DND-41 (cell line): ENCODE results near the gene EXOSC2.

Source experiments
- ATAC-seq: fragments of 200-7000 bp; cut with Tn5 transposase; 3 replicates; pipeline ENCODE4 v1.9.1; 2021; ENCODE audit warnings: low read depth; ENCODE audit not compliant: insufficient read depth
- DNase-seq: peaks from one replicate; pipeline ENCODE4 v3.0.0-alpha.2; 2020
- H2AFZ ChIP-seq: 2 replicates; pipeline ENCODE4 v1.6.0; 2012; ENCODE audit warnings: low read depth, low read length
- H3K27ac ChIP-seq: 2 replicates; pipeline ENCODE4 v1.5.1; 2012; ENCODE audit warnings: low read length, inconsistent platforms
- H3K27me3 ChIP-seq: fragments of 200-600 bp; sonication (generic); 2 replicates; pipeline ENCODE4 v1.6.0; 2012; ENCODE audit warnings: low read length, mild to moderate bottlenecking, inconsistent platforms; ENCODE audit not compliant: insufficient read depth, poor library complexity
- H3K36me3 ChIP-seq: 2 replicates; pipeline ENCODE4 v1.5.1; 2012; ENCODE audit warnings: low read length, inconsistent platforms; ENCODE audit not compliant: insufficient read depth
- H3K4me1 ChIP-seq: 2 replicates; pipeline ENCODE4 v1.5.1; 2012; ENCODE audit warnings: mild to moderate bottlenecking, low read length; ENCODE audit not compliant: insufficient read depth
- H3K4me2 ChIP-seq: 2 replicates; pipeline ENCODE4 v1.6.0; 2012; ENCODE audit warnings: mild to moderate bottlenecking, moderate library complexity, low read length, inconsistent platforms; ENCODE audit not compliant: insufficient read depth
- H3K4me3 ChIP-seq, 2 experiments: fragments of 200-600 bp in 1 of 2; shearing (Covaris generic) in 1 of 2; 2 replicates each; pipeline ENCODE4 v1.5.1; 2012 to 2016; ENCODE audit warnings: inconsistent platforms in 2 of 2, low read length in 2 of 2, mild to moderate bottlenecking in 2 of 2, low read depth in 1 of 2, moderate library complexity in 1 of 2
- H3K79me2 ChIP-seq: 2 replicates; pipeline ENCODE4 v1.6.0; 2012; ENCODE audit warnings: low read length, inconsistent platforms; ENCODE audit not compliant: insufficient read depth
- H3K9ac ChIP-seq: 2 replicates; pipeline ENCODE4 v1.6.0; 2012; ENCODE audit warnings: low read depth, mild to moderate bottlenecking, inconsistent platforms, low read length, moderate library complexity
- H3K9me3 ChIP-seq: 2 replicates; pipeline ENCODE4 v1.5.1; 2012; ENCODE audit warnings: low read length, moderate library complexity, mild to moderate bottlenecking, inconsistent platforms; ENCODE audit not compliant: insufficient read depth, severe bottlenecking
- H4K20me1 ChIP-seq: 2 replicates; pipeline ENCODE4 v1.6.0; 2012; ENCODE audit warnings: low read length; ENCODE audit not compliant: insufficient read depth
- EZH2 ChIP-seq: IDR thresholded peaks from 3 replicates; pipeline ENCODE4 v1.6.1; 2012; ENCODE audit warnings: borderline replicate concordance, low read depth, mild to moderate bottlenecking, moderate library complexity, low read length, inconsistent platforms; ENCODE audit not compliant: severe bottlenecking
- TF ChIP-seq, protein P1 (sequence below): IDR thresholded peaks from 2 replicates; pipeline ENCODE4 v1.5.1; 2012; ENCODE audit warnings: borderline replicate concordance, low read length, moderate library complexity, mild to moderate bottlenecking; ENCODE audit not compliant: poor library complexity, severe bottlenecking; ENCODE audit errors: extremely low read depth

Gene EXOSC2

DNA sequence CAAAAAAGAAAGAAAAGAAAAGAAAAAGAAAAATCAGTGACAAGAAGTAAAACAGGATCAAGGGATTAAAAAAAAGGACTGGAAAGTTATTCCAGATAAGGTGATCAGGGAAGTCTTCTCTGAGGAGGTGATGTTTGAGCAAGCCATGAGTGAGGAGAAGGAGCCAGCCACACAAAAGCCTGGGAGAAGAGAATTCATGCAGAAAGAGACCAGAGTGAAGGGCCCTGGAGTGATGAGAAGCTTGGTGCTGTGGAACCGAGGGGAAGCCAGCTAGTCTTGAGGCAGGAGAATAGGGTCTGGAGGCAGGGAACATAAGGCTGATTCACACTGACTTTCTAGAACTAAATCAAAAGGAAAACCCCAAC lies 4.0 kb upstream of the EXOSC2 start:
- Histone ChIP-seq H2AFZ (peak overlapping the region; percentile 14; the same call in 1 of the 2 replicates), H3K79me2 (peaks cover 10% of the 10 kb centered on the region), H3K27ac (no peak overlapping the region), H3K36me3 (no peaks in the 10 kb centered on the region), H3K4me3 (no peak overlapping the region), H3K9me3 (no peaks in the 10 kb centered on the region), H3K27me3 (no peaks in the 10 kb centered on the region), H3K4me1 (peaks cover 8% of the 10 kb centered on the region), H4K20me1 (no peaks in the 10 kb centered on the region), H3K9ac (no peak overlapping the region), H3K4me2 (peak overlapping the region; percentile 15; the same call in 1 of the 2 replicates)
- ATAC-seq (no peak), DNase-seq (no peak)
- TF ChIP-seq, protein P1, sequence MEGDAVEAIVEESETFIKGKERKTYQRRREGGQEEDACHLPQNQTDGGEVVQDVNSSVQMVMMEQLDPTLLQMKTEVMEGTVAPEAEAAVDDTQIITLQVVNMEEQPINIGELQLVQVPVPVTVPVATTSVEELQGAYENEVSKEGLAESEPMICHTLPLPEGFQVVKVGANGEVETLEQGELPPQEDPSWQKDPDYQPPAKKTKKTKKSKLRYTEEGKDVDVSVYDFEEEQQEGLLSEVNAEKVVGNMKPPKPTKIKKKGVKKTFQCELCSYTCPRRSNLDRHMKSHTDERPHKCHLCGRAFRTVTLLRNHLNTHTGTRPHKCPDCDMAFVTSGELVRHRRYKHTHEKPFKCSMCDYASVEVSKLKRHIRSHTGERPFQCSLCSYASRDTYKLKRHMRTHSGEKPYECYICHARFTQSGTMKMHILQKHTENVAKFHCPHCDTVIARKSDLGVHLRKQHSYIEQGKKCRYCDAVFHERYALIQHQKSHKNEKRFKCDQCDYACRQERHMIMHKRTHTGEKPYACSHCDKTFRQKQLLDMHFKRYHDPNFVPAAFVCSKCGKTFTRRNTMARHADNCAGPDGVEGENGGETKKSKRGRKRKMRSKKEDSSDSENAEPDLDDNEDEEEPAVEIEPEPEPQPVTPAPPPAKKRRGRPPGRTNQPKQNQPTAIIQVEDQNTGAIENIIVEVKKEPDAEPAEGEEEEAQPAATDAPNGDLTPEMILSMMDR, result no peak
- TF ChIP-seq EZH2, result no peak

DNA sequence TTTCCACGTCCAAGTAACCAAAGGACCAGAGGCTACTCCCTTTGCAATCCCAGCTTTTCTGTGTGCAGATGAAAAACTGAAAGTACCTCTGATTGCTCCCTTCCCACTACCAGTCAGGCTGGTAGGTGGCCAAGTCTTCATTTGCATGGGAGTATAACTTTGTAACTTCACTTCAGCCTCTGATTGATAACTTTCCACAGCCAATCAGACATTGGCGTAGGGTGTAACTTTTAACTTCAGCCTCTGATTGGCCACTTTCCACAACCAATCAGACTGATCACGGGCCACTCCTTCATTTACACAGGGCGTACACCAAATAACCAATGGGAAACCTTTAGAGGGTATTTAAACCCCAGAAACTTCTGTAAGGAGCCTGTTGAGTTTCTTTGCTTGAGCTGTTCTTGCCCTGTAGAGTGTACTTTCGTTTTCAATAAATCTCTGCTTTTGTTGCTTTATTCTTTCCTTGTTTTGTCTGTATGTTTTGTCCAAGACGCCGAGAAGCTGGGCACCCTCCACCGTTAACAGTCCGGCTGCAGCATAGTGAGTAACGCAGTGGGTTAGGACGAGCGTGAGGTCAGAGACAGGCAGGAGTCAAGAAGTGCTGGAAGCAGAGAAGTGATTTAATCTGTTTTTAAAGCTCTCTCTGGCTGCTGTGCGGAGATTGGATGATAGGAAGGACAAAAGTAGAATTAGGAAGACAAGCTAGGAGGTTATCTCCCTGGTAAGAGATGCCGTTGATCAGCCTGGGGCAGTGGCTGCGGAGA lies 3.5 kb upstream of the EXOSC2 start:
- peaks cover 13% of the 10 kb centered on the region for H3K4me1 ChIP-seq

DNA sequence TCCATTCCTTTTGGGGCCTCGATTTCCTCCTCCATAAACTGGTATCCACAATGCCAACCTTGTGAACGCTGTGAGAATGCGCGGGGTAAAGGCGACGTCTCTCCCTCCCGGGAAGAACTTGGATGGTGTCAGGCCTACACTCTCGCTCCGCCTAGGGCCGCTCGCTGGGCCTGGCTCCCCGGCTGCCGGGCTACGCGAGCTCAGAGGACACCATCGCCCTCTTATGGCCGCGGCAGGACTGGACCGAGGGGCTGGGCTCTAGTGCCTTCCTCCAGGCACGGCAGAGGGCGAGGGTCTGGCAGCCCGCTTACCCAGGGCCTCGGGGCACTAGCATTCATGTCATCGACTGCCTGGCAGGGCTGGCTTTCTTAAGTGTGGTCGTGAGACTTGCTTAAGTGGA lies 1.3 kb upstream of the EXOSC2 start:
- Histone ChIP-seq H3K27me3 (no peaks in the 10 kb centered on the region), H4K20me1 (peaks cover 20% of the 10 kb centered on the region; the same call in 1 of the 2 replicates), H3K4me1 (peaks cover 31% of the 10 kb centered on the region), H3K9ac (no peak overlapping the region), H3K36me3 (peaks cover 25% of the 10 kb centered on the region), H3K4me3 (no peak overlapping the region), H2AFZ (peak overlapping the region; percentile 95), H3K9me3 (no peaks in the 10 kb centered on the region), H3K27ac (no peak overlapping the region), H3K4me2 (no peak overlapping the region), H3K79me2 (peaks cover 38% of the 10 kb centered on the region)
- no peak for ATAC-seq
- TF ChIP-seq EZH2, result no peak
- TF ChIP-seq, protein P1, result no peak
- DNase-seq, result no peak

More for the DNA sequence above, 3.5 kb upstream of the EXOSC2 start:
- TF ChIP-seq, protein P1, result no peak
- TF ChIP-seq EZH2, result no peak
- no peaks in the 10 kb centered on the region for H3K27me3 ChIP-seq
- no peak overlapping the region for H3K4me3 ChIP-seq
- peaks cover 3% of the 10 kb centered on the region for H3K36me3 ChIP-seq
- H3K9ac ChIP-seq, result no peak overlapping the region
- no peak for DNase-seq
- peak overlapping the region; percentile 17; the same call in 1 of the 2 replicates for H3K4me2 ChIP-seq
- H2AFZ ChIP-seq, result peak overlapping the region; percentile 14
- H3K27ac ChIP-seq, result no peak overlapping the region
- no peaks in the 10 kb centered on the region for H3K9me3 ChIP-seq
- no peak for ATAC-seq
- H4K20me1 ChIP-seq, result peaks cover 3% of the 10 kb centered on the region; the same call in 1 of the 2 replicates
- peaks cover 16% of the 10 kb centered on the region for H3K79me2 ChIP-seq

DNA sequence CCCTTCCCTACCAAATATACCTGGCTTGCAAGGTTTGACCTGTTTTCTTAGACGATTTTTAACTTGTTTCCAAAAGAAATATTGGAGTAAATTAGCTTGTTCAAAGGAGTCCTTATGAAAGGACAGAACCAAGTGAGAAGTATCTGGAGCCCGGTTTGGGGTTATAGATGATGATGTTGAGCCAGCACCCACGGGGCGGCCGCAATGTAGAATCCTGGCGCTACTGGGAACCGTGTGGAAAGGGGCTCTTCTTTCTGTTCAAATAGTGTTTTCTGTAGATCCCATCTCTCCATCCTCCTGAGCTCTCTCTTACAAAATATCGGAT lies 517 bp upstream of the EXOSC2 start:
- Histone ChIP-seq H3K27ac (peak overlapping the region; percentile 77), H4K20me1 (peaks cover 22% of the 10 kb centered on the region; the same call in 1 of the 2 replicates), H3K36me3 (peaks cover 30% of the 10 kb centered on the region), H3K27me3 (no peaks in the 10 kb centered on the region), H3K4me2 (peak overlapping the region; percentile 71), H2AFZ (peak overlapping the region; percentile 95), H3K79me2 (peaks cover 42% of the 10 kb centered on the region), H3K9ac (peak overlapping the region; percentile 73), H3K4me3 (peak overlapping the region; percentile 32 to 85), H3K4me1 (peaks cover 33% of the 10 kb centered on the region), H3K9me3 (no peaks in the 10 kb centered on the region)
- no peak for TF ChIP-seq EZH2
- TF ChIP-seq, protein P1, result no peak
- ATAC-seq (no peak), DNase-seq (no peak)
